ENCODE results near the gene PLXNA4. TPM values are rescaled to one million over a fixed set of nuclear protein-coding genes. Genes with fewer than 3 reads are reported as not detected.

The PLXNA4 gene
- total and polyA plus RNA-seq, 2 experiments from 2014 or later = 0.32 TPM; not detected in 1

DNA sequence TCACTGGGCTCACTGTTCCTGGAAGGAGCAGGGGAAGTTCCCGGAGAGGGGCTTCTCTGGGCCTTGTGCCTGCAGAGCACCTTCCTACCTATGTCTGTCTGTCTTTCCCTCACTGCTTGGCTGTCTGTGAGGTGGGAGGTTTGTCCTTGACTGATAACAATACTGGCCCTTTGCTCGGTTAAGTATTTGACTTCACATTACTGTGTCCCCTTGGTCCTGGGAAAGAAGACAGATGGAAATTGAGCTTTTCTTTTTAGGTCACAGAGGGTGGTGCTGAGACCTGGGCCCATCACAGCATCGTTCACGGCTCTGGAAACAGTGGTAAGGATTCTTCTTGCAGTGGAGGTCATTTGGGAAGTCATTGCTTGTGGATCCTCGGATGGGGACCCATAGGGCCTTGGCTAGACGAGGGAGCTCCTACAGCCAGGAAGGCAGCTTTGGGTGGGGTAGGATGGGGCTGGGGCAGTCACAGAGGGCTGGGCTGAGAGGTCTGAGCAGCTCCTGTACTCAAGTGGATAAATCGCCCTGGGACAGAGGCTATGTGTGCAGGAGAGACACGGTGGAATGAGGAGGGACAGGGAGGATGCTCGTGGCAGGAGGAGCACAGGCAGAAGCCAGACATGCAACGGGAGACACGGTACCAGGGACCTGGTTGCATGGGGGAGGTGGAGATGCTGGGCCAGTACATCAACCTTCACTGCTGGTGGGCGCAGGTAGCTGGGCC, 450.2 kb downstream of the PLXNA4 start:
- H3K27me3 ChIP-seq (replicated peaks; ENCODE audit: insufficient read depth) = peaks cover 4% of the 10 kb centered on the region; the same call in 1 of the 2 replicates
- H3F3A ChIP-seq (ENCODE audit: insufficient read depth) = no peaks in the 10 kb centered on the region
- no peaks in the 10 kb centered on the region for H3K9me3 ChIP-seq (ENCODE audit: low read depth)
- H3K9ac ChIP-seq = no peak overlapping the region
- TF ChIP-seq EZH2 (IDR thresholded peaks at IDR 0.05; ENCODE audit: insufficient read depth, poor library complexity, severe bottlenecking) (no peak), EZH2phosphoT487 (IDR thresholded peaks at IDR 0.05; ENCODE audit: insufficient read depth, low read depth) (no peak)
- no peaks in the 10 kb centered on the region; the same call in 1 of the 2 replicates for H3K4me1 ChIP-seq (ENCODE audit: insufficient read depth)
- no peak overlapping the region for H3K27ac ChIP-seq
- H3K36me3 ChIP-seq (ENCODE audit: low read depth) = no peaks in the 10 kb centered on the region
- H3K9me2 ChIP-seq (ENCODE audit: insufficient read depth) = no peaks in the 10 kb centered on the region
- H4K20me1 ChIP-seq (ENCODE audit: insufficient read depth) = no peaks in the 10 kb centered on the region
- DNase-seq = no peak
- WGBS, 2 experiments (ENCODE audit: low coverage in 1 of 2, low lambda C conversion rate in 2 of 2, missing lambda C conversion rate in 2 of 2) = 70 to 73% methylated on average over 10 to 12 of the region's 12 CpGs
- in situ Hi-C loops (cut with MboI) = no loop called here
- H3K4me3 ChIP-seq = no peak overlapping the region
- H3K79me2 ChIP-seq (ENCODE audit: insufficient read depth) = no peaks in the 10 kb centered on the region
- H3K4me2 ChIP-seq (ENCODE audit: unreplicated experiment) = no peak overlapping the region
- H2AFZ ChIP-seq = no peak overlapping the region

DNA sequence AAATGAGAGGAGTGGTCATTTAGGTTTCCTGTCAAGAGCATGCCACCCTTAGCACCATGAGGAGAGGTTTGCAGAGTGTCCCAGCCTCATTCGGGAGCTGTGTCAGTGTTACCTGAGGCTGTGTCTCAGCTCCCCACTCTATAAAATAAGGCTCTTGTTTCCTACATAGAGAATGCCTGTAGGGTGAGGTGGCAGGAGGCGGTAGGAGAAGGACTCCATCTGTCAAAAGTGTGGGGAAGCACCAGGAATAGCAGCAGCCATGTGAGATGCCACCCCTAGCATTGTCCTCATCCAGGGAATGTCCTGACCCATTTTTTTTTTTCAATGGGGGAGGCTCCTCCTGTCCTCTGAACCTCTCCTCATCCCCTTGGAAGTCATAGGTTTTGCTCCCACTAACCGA, 451.2 kb downstream of the PLXNA4 start:
- Histone ChIP-seq H3K4me1 (ENCODE audit: insufficient read depth) (no peaks in the 10 kb centered on the region; the same call in 1 of the 2 replicates), H3K36me3 (ENCODE audit: low read depth) (no peaks in the 10 kb centered on the region), H3K9me3 (ENCODE audit: low read depth) (no peaks in the 10 kb centered on the region), H3K9me2 (ENCODE audit: insufficient read depth) (no peaks in the 10 kb centered on the region), H3K4me3 (no peak overlapping the region), H3K4me2 (ENCODE audit: unreplicated experiment) (no peak overlapping the region), H3K79me2 (ENCODE audit: insufficient read depth) (no peaks in the 10 kb centered on the region), H2AFZ (no peak overlapping the region), H3K9ac (no peak overlapping the region), H3F3A (ENCODE audit: insufficient read depth) (no peaks in the 10 kb centered on the region), H3K27me3 (replicated peaks; ENCODE audit: insufficient read depth) (peaks cover 4% of the 10 kb centered on the region; the same call in 1 of the 2 replicates), H4K20me1 (ENCODE audit: insufficient read depth) (no peaks in the 10 kb centered on the region), H3K27ac (no peak overlapping the region)
- TF ChIP-seq EZH2phosphoT487 (IDR thresholded peaks at IDR 0.05; ENCODE audit: insufficient read depth, low read depth) (no peak), EZH2 (IDR thresholded peaks at IDR 0.05; ENCODE audit: insufficient read depth, poor library complexity, severe bottlenecking) (no peak)
- no peak for DNase-seq
- in situ Hi-C loops (cut with MboI) = no loop called here
- WGBS, 2 experiments (ENCODE audit: low coverage in 1 of 2, low lambda C conversion rate in 2 of 2, missing lambda C conversion rate in 2 of 2) = 65 to 74% methylated on average over 3 of the region's 3 CpGs

- Histone ChIP-seq H3K79me2 (ENCODE audit: insufficient read depth) (no peaks in the 10 kb centered on the region), H2AFZ (no peak overlapping the region), H3K27me3 (replicated peaks; ENCODE audit: insufficient read depth) (peaks cover 4% of the 10 kb centered on the region; the same call in 1 of the 2 replicates), H3K9me3 (ENCODE audit: low read depth) (no peaks in the 10 kb centered on the region), H3F3A (ENCODE audit: insufficient read depth) (no peaks in the 10 kb centered on the region), H3K36me3 (ENCODE audit: low read depth) (no peaks in the 10 kb centered on the region), H4K20me1 (ENCODE audit: insufficient read depth) (no peaks in the 10 kb centered on the region), H3K4me2 (ENCODE audit: unreplicated experiment) (no peak overlapping the region), H3K4me3 (no peak overlapping the region), H3K9me2 (ENCODE audit: insufficient read depth) (no peaks in the 10 kb centered on the region), H3K9ac (no peak overlapping the region), H3K4me1 (ENCODE audit: insufficient read depth) (no peaks in the 10 kb centered on the region; the same call in 1 of the 2 replicates), H3K27ac (no peak overlapping the region)
- in situ Hi-C loops (cut with MboI) = no loop called here
- TF ChIP-seq EZH2 (IDR thresholded peaks at IDR 0.05; ENCODE audit: insufficient read depth, poor library complexity, severe bottlenecking) (no peak), EZH2phosphoT487 (IDR thresholded peaks at IDR 0.05; ENCODE audit: insufficient read depth, low read depth) (no peak)
- WGBS, 2 experiments (ENCODE audit: low coverage in 1 of 2, low lambda C conversion rate in 2 of 2, missing lambda C conversion rate in 2 of 2) = 61 to 66% methylated on average over 6 of the region's 6 CpGs
- DNase-seq = no peak
Measured at GRCh38 chr7:132124575-132124974, 451.7 kb downstream of the PLXNA4 start.

DNA sequence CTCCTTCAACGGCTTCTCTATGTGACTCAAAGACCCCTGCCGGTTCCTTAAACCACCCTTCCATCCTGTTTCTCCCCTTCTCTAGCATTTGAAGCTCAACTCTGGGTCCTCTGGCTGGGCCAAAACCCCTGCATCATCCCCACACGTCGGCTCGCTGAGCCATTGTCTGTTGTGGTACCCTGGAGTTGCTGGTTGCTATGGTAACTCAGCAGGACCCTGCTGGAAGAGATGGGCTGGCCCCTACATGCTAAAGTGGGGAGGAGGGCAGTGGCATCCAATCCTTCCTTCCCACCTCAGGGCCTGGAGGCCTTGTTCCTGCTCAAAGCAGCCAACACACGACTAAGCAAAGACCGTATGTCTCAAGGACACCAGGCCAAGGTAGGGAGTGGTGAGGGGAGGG, 452.5 kb downstream of the PLXNA4 start:
- Histone ChIP-seq H3F3A (ENCODE audit: insufficient read depth) (no peaks in the 10 kb centered on the region), H3K9me3 (ENCODE audit: low read depth) (no peaks in the 10 kb centered on the region), H3K27ac (no peak overlapping the region), H3K9ac (no peak overlapping the region), H3K4me3 (no peak overlapping the region), H3K36me3 (ENCODE audit: low read depth) (no peaks in the 10 kb centered on the region), H3K4me2 (ENCODE audit: unreplicated experiment) (no peak overlapping the region), H2AFZ (no peak overlapping the region), H3K27me3 (replicated peaks; ENCODE audit: insufficient read depth) (peaks cover 4% of the 10 kb centered on the region; the same call in 1 of the 2 replicates), H3K79me2 (ENCODE audit: insufficient read depth) (no peaks in the 10 kb centered on the region), H3K4me1 (ENCODE audit: insufficient read depth) (no peaks in the 10 kb centered on the region), H3K9me2 (ENCODE audit: insufficient read depth) (no peaks in the 10 kb centered on the region), H4K20me1 (ENCODE audit: insufficient read depth) (no peaks in the 10 kb centered on the region)
- DNase-seq = no peak
- WGBS, 2 experiments (ENCODE audit: low coverage in 1 of 2, low lambda C conversion rate in 2 of 2, missing lambda C conversion rate in 2 of 2) = 33 to 40% methylated on average over 7 of the region's 7 CpGs
- in situ Hi-C loops (cut with MboI) = no loop called here
- no peak for TF ChIP-seq EZH2 (IDR thresholded peaks at IDR 0.05; ENCODE audit: insufficient read depth, poor library complexity, severe bottlenecking)
- no peak for TF ChIP-seq EZH2phosphoT487 (IDR thresholded peaks at IDR 0.05; ENCODE audit: insufficient read depth, low read depth)

Measured in GM23248 (cell line).